Measurements from ENCODE around the gene IL10RB. TPM values are rescaled to one million over a fixed set of nuclear protein-coding genes. Genes with fewer than 3 reads are reported as not detected.
A peak's percentile ranks its signal among the peaks of the same experiment; 100 is the strongest.

The IL10RB gene
- total and polyA plus RNA-seq, 10 of the 15 experiments (the other 5 are each of a cell fraction or from before 2014, with no cell fraction given) = 15.0 to 55.1 (median 34.9) TPM

DNA sequence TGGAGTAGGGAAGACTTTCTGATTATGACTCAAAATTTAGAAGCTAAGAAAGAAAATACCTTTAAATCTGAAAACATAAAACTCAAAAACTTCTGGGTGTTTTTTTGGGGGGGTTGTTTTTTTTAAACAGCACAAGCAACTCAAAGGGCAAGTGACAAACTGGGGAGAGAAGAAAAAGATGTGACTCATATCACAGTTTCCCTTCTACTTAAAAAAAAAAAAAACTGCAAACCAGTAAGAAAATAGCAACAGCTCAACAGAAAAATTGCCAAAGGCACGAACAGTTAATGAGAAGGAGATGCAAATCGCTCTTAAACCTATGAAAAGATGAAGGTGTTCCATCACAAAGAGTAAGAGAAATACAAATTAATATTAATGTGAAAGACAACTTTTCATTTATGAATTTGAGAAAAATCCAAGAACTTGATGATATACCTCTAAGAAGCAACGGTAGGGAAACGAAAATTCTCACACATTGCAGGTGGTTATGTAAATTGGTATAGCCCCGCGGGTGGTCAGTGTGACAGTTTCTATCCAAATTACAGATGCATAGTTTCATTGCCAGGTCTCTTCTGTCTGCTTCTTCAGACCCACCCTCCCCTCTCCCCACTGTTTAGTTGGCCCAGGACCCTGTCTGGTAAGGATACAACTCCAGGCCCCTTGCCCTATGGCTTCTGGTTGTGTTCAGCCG is 27.5 kb upstream of the IL10RB start (continued):
- no peak for TF ChIP-seq GATAD2B (conservative IDR thresholded peaks at IDR 0.05; ENCODE audit: low read depth)
- no peak for TF ChIP-seq NR2C1 (IDR thresholded peaks at IDR 0.05)
- TF ChIP-seq SRF (IDR thresholded peaks at IDR 0.05; ENCODE audit: low read depth in 2 of 2, low read length in 2 of 2) = no peak
- TF ChIP-seq PBX3 (IDR thresholded peaks at IDR 0.05; ENCODE audit: insufficient replicate concordance, low read depth, low read length) = no peak
- TF ChIP-seq PRDM15 (CRISPR knock-in tag; IDR thresholded peaks at IDR 0.05) = no peak
- no peak for TF ChIP-seq KAT2A (conservative IDR thresholded peaks at IDR 0.05; ENCODE audit: control insufficient read depth, low read depth, low read length)
- TF ChIP-seq SUPT20H (IDR thresholded peaks at IDR 0.05; ENCODE audit: borderline replicate concordance, control insufficient read depth, low read depth, low read length) = no peak
- peak; percentile 75; the same call in 1 of the 2 replicates for TF ChIP-seq TBL1XR1 (IDR thresholded peaks at IDR 0.05; ENCODE audit: low read depth, low read length)
- TF ChIP-seq NFYA (IDR thresholded peaks at IDR 0.05; ENCODE audit: borderline replicate concordance, low read depth, low read length) = no peak
- TF ChIP-seq TCF3 (IDR thresholded peaks at IDR 0.05; ENCODE audit: borderline replicate concordance, insufficient read depth, low read depth, low read length) = no peak
- peak in 1 of 2 experiments; percentile 47; a peak in 1 of 4 replicates for TF ChIP-seq ETV6 (conservative IDR thresholded peaks at IDR 0.05 in 1 of 2, IDR thresholded peaks at IDR 0.05 in 1 of 2; ENCODE audit: borderline replicate concordance in 1 of 2, low read depth in 1 of 2)
- no peak for TF ChIP-seq EZH2 (IDR thresholded peaks at IDR 0.05; ENCODE audit: borderline replicate concordance, control insufficient read depth, low read depth, low read length)
- TF ChIP-seq TAF1 (IDR thresholded peaks at IDR 0.05; ENCODE audit: borderline replicate concordance, low read depth, low read length) = 0 out of 2 replicates have a peak, but pooled peaks have one; percentile 15
- no peak for TF ChIP-seq YY1 (IDR thresholded peaks at IDR 0.05; ENCODE audit: low read depth, low read length)
- peak; percentile 66; the same call in 1 of the 2 replicates for TF ChIP-seq BCL11A (IDR thresholded peaks at IDR 0.05; ENCODE audit: low read depth, low read length)
- TF ChIP-seq NBN (IDR thresholded peaks at IDR 0.05) = peak; percentile 95
- peak; percentile 55 to 71; a peak in 2 of 4 replicates for TF ChIP-seq IKZF2 (IDR thresholded peaks at IDR 0.05)
- no peak for TF ChIP-seq HCFC1 (IDR thresholded peaks at IDR 0.05; ENCODE audit: low read length)
- no peak for TF ChIP-seq WRNIP1 (IDR thresholded peaks at IDR 0.05; ENCODE audit: borderline replicate concordance, low read depth, low read length)
- no peak for TF ChIP-seq ATF3 (IDR thresholded peaks at IDR 0.05; ENCODE audit: borderline replicate concordance, extremely low read depth, low read depth, low read length)
- peak; percentile 57; the same call in 1 of the 2 replicates for TF ChIP-seq MYB (IDR thresholded peaks at IDR 0.05; ENCODE audit: borderline replicate concordance, low read depth, low read length)
- no peak; the same call in 1 of the 2 replicates for TF ChIP-seq CHD1 (IDR thresholded peaks at IDR 0.05; ENCODE audit: low read depth, low read length)
- peak; percentile 61; the same call in 1 of the 2 replicates for TF ChIP-seq MTA3 (IDR thresholded peaks at IDR 0.05; ENCODE audit: borderline replicate concordance, low read length)
- 0 out of 2 replicates have a peak, but pooled peaks have one; percentile 73 for TF ChIP-seq STAT3 (IDR thresholded peaks at IDR 0.05; ENCODE audit: low read depth, low read length)
- 0 out of 2 replicates have a peak, but pooled peaks have one; percentile 24 for TF ChIP-seq RFX5 (IDR thresholded peaks at IDR 0.05; ENCODE audit: low read depth, low read length)
- peak; percentile 96 for TF ChIP-seq JUNB (IDR thresholded peaks at IDR 0.05)
